HG02885 (cell line): ENCODE measurements around the gene DLG5.

Experiments used
- ATAC-seq: cut with Tn5 transposase; IDR thresholded peaks from one replicate; pipeline ENCODE4 v1.9.1; 2021; ENCODE audit warnings: mild to moderate bottlenecking; ENCODE audit not compliant: unreplicated experiment, poor library complexity

Gene DLG5

DNA sequence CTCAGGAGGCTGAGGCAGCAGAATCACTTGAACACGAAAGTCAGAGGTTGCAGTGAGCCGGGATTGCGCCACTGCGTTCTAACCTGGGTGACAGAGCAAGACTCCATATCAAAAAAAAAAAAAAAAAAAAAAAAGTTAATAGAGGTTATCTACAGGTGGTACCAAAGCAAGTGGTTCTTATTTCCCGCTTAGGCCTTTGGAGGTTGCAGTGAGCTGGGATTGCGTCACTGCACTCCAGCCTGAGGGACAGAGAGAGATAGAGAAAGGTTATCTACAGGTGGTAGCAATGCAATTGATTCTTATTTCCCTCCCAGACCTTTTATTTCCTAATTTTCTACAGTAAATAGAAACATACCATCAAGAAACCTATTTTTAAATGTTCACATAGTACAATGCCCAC, 98.2 kb downstream of the DLG5 start:
- no peak for ATAC-seq

DNA sequence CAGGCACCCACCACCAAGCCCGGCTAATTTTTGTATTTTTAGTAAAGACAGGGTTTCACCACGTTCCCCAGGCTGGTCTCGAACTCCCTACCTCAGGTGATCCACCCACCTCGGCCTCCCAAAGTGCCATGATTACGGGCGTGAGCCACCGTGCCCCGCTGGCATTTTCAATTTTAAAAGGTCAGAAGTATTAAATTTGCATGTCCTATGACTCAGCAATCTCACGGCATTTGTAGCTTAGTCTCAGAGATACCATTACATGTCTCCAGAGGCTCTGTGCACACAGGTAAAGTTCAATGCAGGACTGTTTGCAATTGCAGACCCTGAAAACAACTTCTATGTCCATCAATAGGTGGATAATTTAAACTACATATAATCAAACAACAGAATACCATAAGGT, 99.2 kb downstream of the DLG5 start:
- ATAC-seq = no peak

- no peak for ATAC-seq
Measured at GRCh38 chr10:77825965-77826364, 100.6 kb downstream of the DLG5 start.

DNA sequence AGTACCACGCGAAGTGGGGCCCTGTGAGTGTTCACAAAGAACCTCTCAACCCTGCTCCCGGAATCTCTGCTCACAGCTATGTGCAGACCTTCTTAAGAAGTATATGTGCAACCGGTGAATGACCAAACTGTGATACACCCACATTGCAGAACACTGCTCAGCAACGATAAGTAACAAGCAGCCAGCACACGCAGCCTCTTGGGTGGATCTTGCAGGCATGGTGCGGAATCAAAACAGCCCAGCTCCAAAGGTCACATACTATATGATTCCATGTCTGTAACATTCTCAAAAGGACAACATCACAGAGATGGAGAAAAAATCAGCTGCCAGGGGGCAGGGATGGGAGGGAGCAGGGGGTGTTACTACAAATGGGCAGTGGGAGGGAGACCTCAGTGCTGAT, 101.6 kb downstream of the DLG5 start:
- no peak for ATAC-seq

DNA sequence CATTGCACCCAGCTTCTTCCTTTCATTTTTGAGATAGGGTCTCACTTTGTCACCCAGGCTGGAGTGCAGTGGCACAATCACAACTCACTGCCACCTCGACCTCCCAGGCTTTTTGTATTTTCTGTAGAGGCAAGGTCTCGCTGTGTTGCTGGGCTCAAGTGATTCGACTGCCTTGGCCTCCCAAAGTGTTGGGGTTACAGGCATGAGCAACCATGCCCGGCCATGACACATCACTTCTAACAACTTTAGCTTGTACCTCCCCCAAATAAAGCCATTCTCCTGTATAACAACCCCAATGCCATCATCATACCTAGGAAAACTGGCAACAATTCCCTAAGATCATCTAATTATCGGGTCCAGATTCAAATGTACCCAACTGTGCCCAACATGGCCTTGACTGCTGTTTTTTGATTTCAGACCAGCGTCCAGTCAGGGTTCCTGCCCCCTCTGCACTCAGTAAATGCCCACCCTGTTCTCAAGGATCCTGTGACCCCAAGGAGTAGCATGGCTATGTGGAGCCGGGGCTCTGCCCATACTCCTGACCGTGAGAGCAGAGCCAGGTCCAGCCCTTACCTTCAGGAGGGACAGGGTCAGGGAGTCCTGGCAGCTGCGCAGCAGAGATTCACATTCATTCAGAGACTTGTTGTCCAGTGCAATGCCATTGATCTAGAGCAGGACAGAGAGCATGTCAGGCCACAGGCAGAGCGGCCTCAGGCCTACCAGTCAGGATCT, 102.6 kb downstream of the DLG5 start:
- ATAC-seq = no peak

GRCh38 chr10:77821551-77821950, 105.0 kb downstream of the DLG5 start:
- ATAC-seq = no peak

- ATAC-seq = no peak
Measured at GRCh38 chr10:77821036-77821435, 105.5 kb downstream of the DLG5 start.

DNA sequence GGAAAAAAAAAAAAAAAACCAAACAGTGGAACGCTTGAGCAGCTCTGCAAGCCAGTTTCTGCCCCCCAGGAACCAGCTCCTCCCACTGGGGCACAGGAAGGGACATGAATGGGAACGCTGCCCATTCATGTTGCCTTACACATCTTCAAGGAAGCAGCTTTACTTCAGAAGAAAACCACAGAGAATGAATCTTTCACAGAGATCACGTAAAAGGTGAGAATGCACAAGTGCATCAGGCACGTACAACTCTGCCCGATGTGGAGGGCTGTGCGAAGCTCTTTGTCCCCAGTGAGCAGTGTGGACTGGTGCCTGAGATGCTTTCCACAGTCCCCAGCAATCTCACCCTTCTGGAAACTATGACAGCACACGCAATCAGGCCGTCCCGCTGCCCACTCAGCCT, 106.2 kb downstream of the DLG5 start:
- ATAC-seq = no peak

GRCh38 chr10:77819210-77820112, 107.1 kb downstream of the DLG5 start:
- no peak for ATAC-seq

DNA sequence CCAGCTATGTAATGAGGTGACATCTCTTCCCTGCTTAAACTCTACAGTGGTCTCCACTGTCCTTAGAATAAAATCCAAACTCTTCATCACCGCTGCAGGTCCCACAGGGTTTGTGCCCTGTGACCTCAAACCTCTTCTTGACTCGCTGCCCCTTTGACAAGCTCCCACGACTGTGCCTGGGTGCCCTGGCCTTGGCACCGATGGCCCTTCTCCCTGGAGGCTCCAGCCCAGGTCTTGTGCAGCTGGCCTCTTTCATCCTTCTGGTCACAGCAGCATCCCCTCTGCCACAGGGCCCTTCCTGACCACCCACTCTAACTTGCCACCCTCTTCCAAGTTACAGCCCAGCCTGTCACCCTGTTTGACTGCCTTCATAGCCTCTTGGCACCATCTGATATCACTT, 108.2 kb downstream of the DLG5 start:
- no peak for ATAC-seq

GRCh38 chr10:77817541-77817940, 109.0 kb downstream of the DLG5 start:
- ATAC-seq = no peak

DNA sequence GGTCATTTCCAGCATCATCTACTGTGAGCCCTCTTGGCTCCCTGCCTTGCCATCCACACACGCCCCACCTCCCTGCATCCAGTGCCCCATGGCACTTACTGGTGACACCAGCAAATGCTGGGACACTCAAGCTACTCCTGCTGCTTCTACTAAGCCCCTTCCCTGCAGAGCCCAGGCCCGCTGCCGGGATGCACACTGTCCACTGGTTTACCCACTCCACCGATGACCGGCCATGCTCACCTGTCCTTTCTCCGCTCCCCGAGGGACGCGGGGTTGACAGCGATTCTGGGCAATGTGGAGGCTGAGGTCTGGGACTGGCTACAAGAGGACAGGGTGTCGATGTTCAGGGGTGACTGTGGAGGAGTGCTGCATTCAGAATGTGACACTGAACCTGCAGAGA, 110.2 kb downstream of the DLG5 start:
- no peak for ATAC-seq

- no peak for ATAC-seq
Measured at GRCh38 chr10:77812741-77813140, 113.8 kb downstream of the DLG5 start.

- no peak for ATAC-seq
Measured at GRCh38 chr10:77811831-77812430, 114.6 kb downstream of the DLG5 start.

DNA sequence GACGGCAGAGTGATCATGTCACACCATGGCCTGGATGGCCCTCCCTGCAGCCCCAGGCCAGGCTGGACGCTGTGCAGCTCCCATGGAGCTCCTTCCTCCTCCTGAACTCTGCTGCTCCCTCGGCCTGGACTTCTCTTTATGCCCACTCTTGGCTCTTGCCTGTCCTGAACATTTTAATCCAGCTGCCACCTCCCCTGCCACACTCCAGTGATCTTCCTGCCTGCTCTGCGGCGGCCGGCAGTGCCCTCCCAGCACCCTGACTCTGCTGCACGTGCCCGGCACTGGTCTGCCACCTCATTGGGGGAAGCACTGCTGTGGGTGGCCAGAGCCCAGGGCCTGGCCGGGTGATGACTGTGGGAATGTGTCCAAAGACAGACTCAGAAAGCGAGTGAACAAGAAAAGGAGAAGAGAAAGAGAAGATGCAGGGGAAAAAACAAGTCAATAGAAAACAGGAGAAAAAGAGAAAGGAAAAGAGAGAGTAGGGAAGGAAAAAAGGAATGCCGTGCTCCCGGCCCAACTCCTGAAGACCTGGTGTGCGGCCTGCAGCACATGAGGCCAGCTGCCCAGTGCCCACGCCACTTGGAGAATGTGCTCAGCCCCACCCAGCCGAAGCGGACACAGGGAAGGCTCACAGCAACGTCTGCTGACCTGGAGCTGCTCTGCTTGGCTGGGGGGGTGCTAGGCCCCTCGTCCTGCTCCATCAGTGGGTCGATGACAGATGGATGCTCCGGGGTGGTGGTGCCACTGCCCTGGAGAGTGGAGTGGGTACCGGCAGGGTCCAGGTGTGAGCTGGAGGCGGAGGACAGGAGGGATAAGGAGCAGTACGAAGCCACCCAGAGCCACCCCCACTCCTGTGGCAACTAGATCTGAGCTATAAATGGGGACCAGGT, 115.9 kb downstream of the DLG5 start:
- no peak for ATAC-seq

GRCh38 chr10:77809336-77809735, 117.2 kb downstream of the DLG5 start:
- no peak for ATAC-seq

GRCh38 chr10:77807706-77808105, 118.8 kb downstream of the DLG5 start:
- ATAC-seq = no peak

GRCh38 chr10:77806511-77807157, 119.9 kb downstream of the DLG5 start:
- ATAC-seq = no peak

DNA sequence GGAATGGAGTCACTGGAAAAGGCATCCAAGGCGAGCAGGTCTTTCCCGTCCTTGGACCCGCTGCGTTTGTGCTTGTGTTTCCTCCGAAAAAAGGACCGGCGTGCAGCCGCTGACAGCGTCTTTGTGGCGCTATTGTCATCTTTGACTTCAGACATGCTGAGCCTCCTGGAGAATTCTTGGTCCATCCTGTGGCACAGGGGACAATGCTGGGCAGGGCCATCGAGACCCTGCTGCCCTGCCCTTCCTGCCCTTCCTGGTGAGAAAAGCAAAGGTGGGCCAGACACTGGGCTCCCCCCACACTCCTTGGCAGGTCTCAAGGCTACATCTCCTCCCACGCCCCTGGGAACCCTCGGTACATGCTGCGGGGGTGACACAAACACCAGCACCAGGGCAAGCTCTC, 120.9 kb downstream of the DLG5 start:
- no peak for ATAC-seq

GRCh38 chr10:77804371-77804770, 122.2 kb downstream of the DLG5 start:
- ATAC-seq = no peak
